Kidney epithelial cell (primary cell): ENCODE measurements around the gene TSPAN31. TPM values are rescaled to one million over a fixed set of nuclear protein-coding genes. Genes with fewer than 3 reads are reported as not detected.

Experiments used
- DNase-seq: peaks from one replicate; pipeline ENCODE4 v3.0.0-alpha.2; 2010; ENCODE audit warnings: low read depth
- H3K27me3 ChIP-seq: 2 replicates; pipeline ENCODE4 v1.6.0; 2011; ENCODE audit warnings: low read length; ENCODE audit not compliant: control insufficient read depth, insufficient read depth
- H3K36me3 ChIP-seq: 2 replicates; pipeline ENCODE4 v1.5.1; 2011; ENCODE audit warnings: low read length; ENCODE audit not compliant: control insufficient read depth, insufficient read depth
- H3K4me3 ChIP-seq: 2 replicates; pipeline ENCODE4 v1.5.1; 2011; ENCODE audit warnings: low read depth, mild to moderate bottlenecking, control low read depth, low read length
- CTCF ChIP-seq: IDR thresholded peaks from 2 replicates; pipeline ENCODE4 v1.5.1; 2011; ENCODE audit warnings: mild to moderate bottlenecking, moderate library complexity, low read length, control low read depth, inconsistent platforms; ENCODE audit not compliant: insufficient read depth, poor library complexity, severe bottlenecking
- total RNA-seq: library from RNA; depleted of rRNA; stranded (reverse); fragments of >200 nt; gene quantifications from 2 replicates; pipeline ENCODE4 v1.2.3, GENCODE V29; 2015

Gene TSPAN31
- total RNA-seq, 1 donor from 2014 or later: 77.1 TPM

- TF ChIP-seq CTCF: no peak
- no peak overlapping the region for H3K4me3 ChIP-seq
- no peak for DNase-seq
- peaks cover 80% of the 10 kb centered on the region for H3K27me3 ChIP-seq
- no peaks in the 10 kb centered on the region for H3K36me3 ChIP-seq
These were observed 10.9 kb upstream of the TSPAN31 start for GRCh38 chr12:57733928-57734327.

GRCh38 chr12:57734591-57734990 lies 10.2 kb upstream of the TSPAN31 start:
- no peak overlapping the region for H3K4me3 ChIP-seq
- DNase-seq: no peak
- peaks cover 83% of the 10 kb centered on the region for H3K27me3 ChIP-seq
- no peaks in the 10 kb centered on the region for H3K36me3 ChIP-seq
- no peak for TF ChIP-seq CTCF

- TF ChIP-seq CTCF: no peak
- H3K36me3 ChIP-seq: no peaks in the 10 kb centered on the region
- no peak overlapping the region for H3K4me3 ChIP-seq
- H3K27me3 ChIP-seq: peaks cover 88% of the 10 kb centered on the region
- DNase-seq: no peak
These were observed 9.5 kb upstream of the TSPAN31 start for GRCh38 chr12:57735198-57735855.

- TF ChIP-seq CTCF: peak; percentile 44
- Histone ChIP-seq H3K27me3 (peaks cover 93% of the 10 kb centered on the region), H3K36me3 (no peaks in the 10 kb centered on the region), H3K4me3 (no peak overlapping the region)
- no peak for DNase-seq
These were observed 8.7 kb upstream of the TSPAN31 start for GRCh38 chr12:57735952-57736740.

GRCh38 chr12:57736741-57737466 lies 7.9 kb upstream of the TSPAN31 start:
- no peaks in the 10 kb centered on the region for H3K36me3 ChIP-seq
- peaks cover 95% of the 10 kb centered on the region for H3K27me3 ChIP-seq
- H3K4me3 ChIP-seq: no peak overlapping the region
- TF ChIP-seq CTCF: no peak
- no peak for DNase-seq
